ENCODE measurements around the gene DECR2. TPM values are rescaled to one million over a fixed set of nuclear protein-coding genes. Genes with fewer than 3 reads are reported as not detected.

The DECR2 gene
- total RNA-seq, 2 donors from 2014 or later: 38.9 to 41.2 TPM

GRCh38 chr16:424623-425081 is 23.0 kb downstream of the DECR2 start:
- TF ChIP-seq CTCF (IDR thresholded peaks at IDR 0.05): no peak
- TF ChIP-seq POLR2A (IDR thresholded peaks at IDR 0.05): no peak
- WGBS, 2 donors: 10 to 20% methylated on average over 3 to 31 of the region's 31 CpGs
- Histone ChIP-seq H3K27me3 (no peaks in the 10 kb centered on the region), H3K4me3 (peak overlapping the region in 1 of 2 donors; percentile 66), H3K4me1 (peaks cover 47% of the 10 kb centered on the region), H3K36me3 (replicated peaks in 1 of 2; ENCODE audit: insufficient read depth in 1 of 2, low read depth in 2 of 2) (no peaks in the 10 kb centered on the region), H3K27ac (peak overlapping the region; percentile 83 to 94 (median 90)), H3K9me3 (no peaks in the 10 kb centered on the region)
- ATAC-seq (peak; percentile 18), DNase-seq (peak; percentile 26 to 55 (median 46))
- intact Hi-C loops (cut with DNase I): no loop called here

GRCh38 chr16:425082-425718 is 23.5 kb downstream of the DECR2 start, which contains the start of gene RAB11FIP3:
Gene RAB11FIP3, plus strand, starts transcription at chr16:425649. Its CDS starts 358 bp downstream, at chr16:426007.
- Histone ChIP-seq H3K27ac (peak within 1 kb of the TSS; percentile 88 to 94 (median 90)), H3K36me3 (replicated peaks in 1 of 2; ENCODE audit: insufficient read depth in 1 of 2, low read depth in 2 of 2) (no peaks in the 10 kb centered on the region), H3K9me3 (no peaks in the 10 kb centered on the region), H3K4me1 (peaks cover 52% of the 10 kb centered on the region), H3K4me3 (peak within 1 kb of the TSS; percentile 49 to 66), H3K27me3 (no peaks in the 10 kb centered on the region)
- 0% methylated on average over 71 of the region's 77 CpGs; no CpG with 5 or more reads in 1 of the 2 donors for WGBS, 2 donors
- DNase-seq (peak; percentile 78 to 82 (median 80)), ATAC-seq (peak; percentile 81)
- TF ChIP-seq CTCF (IDR thresholded peaks at IDR 0.05): peak in 5 of 7 experiments; percentile 14 to 45 (median 27)
- peak in 2 of 3 donors; percentile 60 to 63 for TF ChIP-seq POLR2A (IDR thresholded peaks at IDR 0.05)
- intact Hi-C loops (cut with DNase I): no loop called here

- intact Hi-C loops (cut with DNase I): no loop called here
- H3K36me3 ChIP-seq (replicated peaks in 1 of 2; ENCODE audit: insufficient read depth in 1 of 2, low read depth in 2 of 2): no peaks in the 10 kb centered on the region
- WGBS, 2 donors: 0% methylated on average over 39 of the region's 63 CpGs; no CpG with 5 or more reads in 1 of the 2 donors
- peak overlapping the region in 1 of 2 donors; percentile 49 for H3K4me3 ChIP-seq
- H3K27ac ChIP-seq: peak overlapping the region; percentile 83 to 94 (median 90)
- no peaks in the 10 kb centered on the region for H3K27me3 ChIP-seq
- TF ChIP-seq CTCF (IDR thresholded peaks at IDR 0.05): no peak
- no peak for TF ChIP-seq POLR2A (IDR thresholded peaks at IDR 0.05)
- ATAC-seq: peak; percentile 17
- no peak for DNase-seq
- H3K9me3 ChIP-seq: no peaks in the 10 kb centered on the region
- peaks cover 57% of the 10 kb centered on the region for H3K4me1 ChIP-seq
Measured at GRCh38 chr16:425740-426114, 24.0 kb downstream of the DECR2 start.

GRCh38 chr16:426115-426905 is 24.6 kb downstream of the DECR2 start:
- WGBS, 2 donors: 0 to 1% methylated on average over 20 to 79 of the region's 97 CpGs
- Histone ChIP-seq H3K36me3 (replicated peaks in 1 of 2; ENCODE audit: insufficient read depth in 1 of 2, low read depth in 2 of 2) (no peaks in the 10 kb centered on the region), H3K27me3 (no peaks in the 10 kb centered on the region), H3K4me1 (peaks cover 61% of the 10 kb centered on the region), H3K9me3 (no peaks in the 10 kb centered on the region), H3K4me3 (peak overlapping the region; percentile 34 to 41), H3K27ac (peak overlapping the region; percentile 80 to 89 (median 88))
- DNase-seq (peak; percentile 88 to 90 (median 88)), ATAC-seq (peak; percentile 75)
- peak; percentile 44 to 63 (median 54) for TF ChIP-seq POLR2A (IDR thresholded peaks at IDR 0.05)
- TF ChIP-seq CTCF (IDR thresholded peaks at IDR 0.05): peak in 3 of 7 experiments; percentile 6 to 21 (median 19)
- intact Hi-C loops (cut with DNase I): no loop called here
